GM19468 (cell line): ENCODE results near the gene CELSR1.

ENCODE experiments used
- ATAC-seq: cut with Tn5 transposase; IDR thresholded peaks from one replicate; pipeline ENCODE4 v1.9.1; 2021; ENCODE audit warnings: mild to moderate bottlenecking, moderate library complexity, moderate number of reproducible peaks; ENCODE audit not compliant: unreplicated experiment; ENCODE audit errors: extremely low read depth

The CELSR1 gene

GRCh38 chr22:46465345-46465720 lies 72.1 kb downstream of the CELSR1 start:
- ATAC-seq, result no peak

- no peak for ATAC-seq
These were observed 72.6 kb downstream of the CELSR1 start for GRCh38 chr22:46464701-46465344.

GRCh38 chr22:46464296-46464695 lies 73.1 kb downstream of the CELSR1 start:
- no peak for ATAC-seq

GRCh38 chr22:46463435-46464227 lies 73.8 kb downstream of the CELSR1 start:
- no peak for ATAC-seq

- ATAC-seq, result no peak
These were observed 74.6 kb downstream of the CELSR1 start for GRCh38 chr22:46462726-46463371.

GRCh38 chr22:46461566-46462180 lies 75.7 kb downstream of the CELSR1 start:
- no peak for ATAC-seq

- no peak for ATAC-seq
These were observed 76.6 kb downstream of the CELSR1 start for GRCh38 chr22:46460857-46461256.

- ATAC-seq, result no peak
These were observed 77.9 kb downstream of the CELSR1 start for GRCh38 chr22:46459347-46460065.

- ATAC-seq, result no peak
These were observed 78.9 kb downstream of the CELSR1 start for GRCh38 chr22:46458525-46458924.

- ATAC-seq, result no peak
These were observed 79.6 kb downstream of the CELSR1 start for GRCh38 chr22:46457502-46458488.

- ATAC-seq, result no peak
These were observed 80.6 kb downstream of the CELSR1 start for GRCh38 chr22:46456818-46457163.

GRCh38 chr22:46455446-46455845 lies 82.0 kb downstream of the CELSR1 start:
- no peak for ATAC-seq

GRCh38 chr22:46454504-46455269 lies 82.7 kb downstream of the CELSR1 start:
- no peak for ATAC-seq

GRCh38 chr22:46453829-46454503 lies 83.5 kb downstream of the CELSR1 start:
- no peak for ATAC-seq

GRCh38 chr22:46453006-46453828 lies 84.2 kb downstream of the CELSR1 start:
- ATAC-seq, result no peak

GRCh38 chr22:46452195-46453005 lies 85.0 kb downstream of the CELSR1 start:
- ATAC-seq, result no peak
